WTC11 (cell line): ENCODE results near the gene DAND5.

ENCODE experiments used
- NR3C1 ChIP-seq: sonication (generic); formaldehyde crosslinking; conservative IDR thresholded peaks from 2 replicates; pipeline ENCODE4 v1.8.1; 2023; ENCODE audit warnings: low read depth, mild to moderate bottlenecking, missing genetic modification reagents
- TEAD1 ChIP-seq: sonication (generic); formaldehyde crosslinking; IDR thresholded peaks from 2 replicates; pipeline ENCODE4 v1.8.0; 2022; ENCODE audit warnings: mild to moderate bottlenecking, missing genetic modification reagents
- ZNF416 ChIP-seq: fragments of 250-450 bp; sonication (Bioruptor Pico); IDR thresholded peaks from 2 replicates; pipeline ENCODE4 v1.9.0; 2021; ENCODE audit warnings: mild to moderate bottlenecking, inconsistent platforms
- TF ChIP-seq, protein P1 (sequence below): fragments of 200-600 bp; IDR thresholded peaks from 2 replicates; pipeline ENCODE4 v1.8.0; 2022; ENCODE audit warnings: antibody characterized with exemption
- TF ChIP-seq, protein P2 (sequence below): sonication (generic); formaldehyde crosslinking; IDR thresholded peaks from 2 replicates; pipeline ENCODE4 v1.8.0; 2022; ENCODE audit warnings: mild to moderate bottlenecking, missing genetic modification reagents
- TF ChIP-seq, protein P3 (sequence below): sonication (generic); formaldehyde crosslinking; IDR thresholded peaks from 2 replicates; pipeline ENCODE4 v1.8.1; 2022; ENCODE audit warnings: low read depth, missing genetic modification reagents, borderline replicate concordance
- TF ChIP-seq, protein P4 (sequence below): sonication (generic); formaldehyde crosslinking; IDR thresholded peaks from 2 replicates; pipeline ENCODE4 v1.8.0; 2022; ENCODE audit warnings: mild to moderate bottlenecking, missing genetic modification reagents
- TF ChIP-seq, protein P5 (sequence below): fragments of 250-450 bp; sonication (Bioruptor Pico); IDR thresholded peaks from 2 replicates; pipeline ENCODE4 v2.1.2; 2022; ENCODE audit warnings: mild to moderate bottlenecking, moderate library complexity

DNA sequence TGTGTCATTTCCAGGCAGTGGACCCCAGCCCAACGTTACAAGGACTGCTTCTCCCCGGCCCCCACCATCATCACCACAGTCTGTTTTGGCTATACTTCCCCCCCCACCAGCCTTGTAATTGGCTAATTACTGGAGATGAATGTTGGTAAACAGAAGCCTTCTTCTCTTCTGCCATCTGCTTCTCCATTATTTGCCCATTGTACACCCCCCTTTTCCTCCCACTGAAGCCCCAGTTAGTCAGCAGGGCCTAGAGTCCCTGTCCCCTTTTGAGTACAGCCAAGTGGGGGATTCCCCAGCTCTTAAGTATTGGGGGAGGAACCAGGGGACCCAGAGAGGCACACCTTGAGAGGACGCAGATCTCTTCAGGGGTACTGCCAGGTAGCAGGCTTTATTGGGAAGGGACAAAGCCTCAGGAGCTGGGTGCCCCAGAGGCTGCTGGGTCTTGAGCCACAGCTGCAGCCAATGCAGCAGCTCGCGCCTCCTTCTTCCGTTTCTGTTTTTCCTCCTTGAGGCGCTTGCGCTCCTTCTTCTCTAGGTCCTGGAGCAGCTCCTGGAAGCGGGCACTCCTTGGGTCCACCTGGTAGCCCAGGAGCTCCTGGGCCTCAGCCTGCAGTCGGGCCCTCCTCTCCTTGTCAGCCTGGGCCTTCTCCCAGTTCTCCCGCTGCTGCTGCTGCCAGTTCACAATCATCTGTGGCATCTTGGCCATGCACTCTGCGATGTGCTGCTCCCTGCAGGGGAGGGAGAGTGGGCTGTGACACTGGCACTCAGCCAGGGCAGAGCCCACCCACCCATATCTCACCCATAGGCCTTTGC is 15.4 kb upstream of the DAND5 start:
- TF ChIP-seq, protein P1, sequence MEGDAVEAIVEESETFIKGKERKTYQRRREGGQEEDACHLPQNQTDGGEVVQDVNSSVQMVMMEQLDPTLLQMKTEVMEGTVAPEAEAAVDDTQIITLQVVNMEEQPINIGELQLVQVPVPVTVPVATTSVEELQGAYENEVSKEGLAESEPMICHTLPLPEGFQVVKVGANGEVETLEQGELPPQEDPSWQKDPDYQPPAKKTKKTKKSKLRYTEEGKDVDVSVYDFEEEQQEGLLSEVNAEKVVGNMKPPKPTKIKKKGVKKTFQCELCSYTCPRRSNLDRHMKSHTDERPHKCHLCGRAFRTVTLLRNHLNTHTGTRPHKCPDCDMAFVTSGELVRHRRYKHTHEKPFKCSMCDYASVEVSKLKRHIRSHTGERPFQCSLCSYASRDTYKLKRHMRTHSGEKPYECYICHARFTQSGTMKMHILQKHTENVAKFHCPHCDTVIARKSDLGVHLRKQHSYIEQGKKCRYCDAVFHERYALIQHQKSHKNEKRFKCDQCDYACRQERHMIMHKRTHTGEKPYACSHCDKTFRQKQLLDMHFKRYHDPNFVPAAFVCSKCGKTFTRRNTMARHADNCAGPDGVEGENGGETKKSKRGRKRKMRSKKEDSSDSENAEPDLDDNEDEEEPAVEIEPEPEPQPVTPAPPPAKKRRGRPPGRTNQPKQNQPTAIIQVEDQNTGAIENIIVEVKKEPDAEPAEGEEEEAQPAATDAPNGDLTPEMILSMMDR, result no peak
- TF ChIP-seq, protein P2, sequence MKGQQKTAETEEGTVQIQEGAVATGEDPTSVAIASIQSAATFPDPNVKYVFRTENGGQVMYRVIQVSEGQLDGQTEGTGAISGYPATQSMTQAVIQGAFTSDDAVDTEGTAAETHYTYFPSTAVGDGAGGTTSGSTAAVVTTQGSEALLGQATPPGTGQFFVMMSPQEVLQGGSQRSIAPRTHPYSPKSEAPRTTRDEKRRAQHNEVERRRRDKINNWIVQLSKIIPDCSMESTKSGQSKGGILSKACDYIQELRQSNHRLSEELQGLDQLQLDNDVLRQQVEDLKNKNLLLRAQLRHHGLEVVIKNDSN (CRISPR knock-in tag), result no peak
- TF ChIP-seq, protein P3, sequence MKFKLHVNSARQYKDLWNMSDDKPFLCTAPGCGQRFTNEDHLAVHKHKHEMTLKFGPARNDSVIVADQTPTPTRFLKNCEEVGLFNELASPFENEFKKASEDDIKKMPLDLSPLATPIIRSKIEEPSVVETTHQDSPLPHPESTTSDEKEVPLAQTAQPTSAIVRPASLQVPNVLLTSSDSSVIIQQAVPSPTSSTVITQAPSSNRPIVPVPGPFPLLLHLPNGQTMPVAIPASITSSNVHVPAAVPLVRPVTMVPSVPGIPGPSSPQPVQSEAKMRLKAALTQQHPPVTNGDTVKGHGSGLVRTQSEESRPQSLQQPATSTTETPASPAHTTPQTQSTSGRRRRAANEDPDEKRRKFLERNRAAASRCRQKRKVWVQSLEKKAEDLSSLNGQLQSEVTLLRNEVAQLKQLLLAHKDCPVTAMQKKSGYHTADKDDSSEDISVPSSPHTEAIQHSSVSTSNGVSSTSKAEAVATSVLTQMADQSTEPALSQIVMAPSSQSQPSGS, result no peak
- TF ChIP-seq ZNF416 (CRISPR knock-in tag), result no peak
- no peak for TF ChIP-seq TEAD1 (CRISPR knock-in tag)
- TF ChIP-seq, protein P4, sequence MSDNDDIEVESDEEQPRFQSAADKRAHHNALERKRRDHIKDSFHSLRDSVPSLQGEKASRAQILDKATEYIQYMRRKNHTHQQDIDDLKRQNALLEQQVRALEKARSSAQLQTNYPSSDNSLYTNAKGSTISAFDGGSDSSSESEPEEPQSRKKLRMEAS (CRISPR knock-in tag), result no peak
- no peak for TF ChIP-seq NR3C1
- TF ChIP-seq, protein P5, sequence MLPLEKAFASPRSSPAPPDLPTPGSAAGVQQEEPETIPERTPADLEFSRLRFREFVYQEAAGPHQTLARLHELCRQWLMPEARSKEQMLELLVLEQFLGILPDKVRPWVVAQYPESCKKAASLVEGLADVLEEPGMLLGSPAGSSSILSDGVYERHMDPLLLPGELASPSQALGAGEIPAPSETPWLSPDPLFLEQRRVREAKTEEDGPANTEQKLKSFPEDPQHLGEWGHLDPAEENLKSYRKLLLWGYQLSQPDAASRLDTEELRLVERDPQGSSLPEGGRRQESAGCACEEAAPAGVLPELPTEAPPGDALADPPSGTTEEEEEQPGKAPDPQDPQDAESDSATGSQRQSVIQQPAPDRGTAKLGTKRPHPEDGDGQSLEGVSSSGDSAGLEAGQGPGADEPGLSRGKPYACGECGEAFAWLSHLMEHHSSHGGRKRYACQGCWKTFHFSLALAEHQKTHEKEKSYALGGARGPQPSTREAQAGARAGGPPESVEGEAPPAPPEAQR, result no peak
